Brain microvascular endothelial cell (primary cell): Measurements from ENCODE around the gene CPAMD8.
"Not testable (repeated sequence)": the region's sequence is repeated elsewhere in the genome, so short reads cannot be mapped to it uniquely, and the experiment has no call there.

ENCODE experiments used
- DNase-seq: peaks from one replicate; pipeline ENCODE4 v3.0.0-alpha.2; 2020
- H3K27ac ChIP-seq: fragments of 250-450 bp; sonication (Bioruptor Pico); 2 replicates; pipeline ENCODE4 v1.5.1; 2020; ENCODE audit warnings: mild to moderate bottlenecking, moderate library complexity
- H3K27me3 ChIP-seq: fragments of 250-450 bp; sonication (Bioruptor Pico); replicated peaks from 2 replicates; pipeline ENCODE4 v1.5.1; 2020; ENCODE audit warnings: mild to moderate bottlenecking
- H3K36me3 ChIP-seq: fragments of 250-450 bp; sonication (Bioruptor Pico); replicated peaks from 2 replicates; pipeline ENCODE4 v1.5.1; 2020; ENCODE audit warnings: mild to moderate bottlenecking
- H3K4me3 ChIP-seq: 2 replicates; pipeline ENCODE4 v1.5.1; 2011; ENCODE audit warnings: low read depth, mild to moderate bottlenecking, control low read depth, low read length, moderate library complexity
- in situ Hi-C: cut with HindIII; loops from 2 replicates; pipeline ENCODE4 v1.10.0; 2017; ENCODE audit warnings: low sequenced_read_pairs, low pct_ligation_motif_present
- TF ChIP-seq, protein P1 (sequence below): IDR thresholded peaks from 2 replicates; pipeline ENCODE4 v1.5.1; 2011; ENCODE audit warnings: low read depth, mild to moderate bottlenecking, moderate library complexity, low read length, control low read depth, inconsistent platforms; ENCODE audit errors: missing control alignments

CPAMD8 gene

DNA sequence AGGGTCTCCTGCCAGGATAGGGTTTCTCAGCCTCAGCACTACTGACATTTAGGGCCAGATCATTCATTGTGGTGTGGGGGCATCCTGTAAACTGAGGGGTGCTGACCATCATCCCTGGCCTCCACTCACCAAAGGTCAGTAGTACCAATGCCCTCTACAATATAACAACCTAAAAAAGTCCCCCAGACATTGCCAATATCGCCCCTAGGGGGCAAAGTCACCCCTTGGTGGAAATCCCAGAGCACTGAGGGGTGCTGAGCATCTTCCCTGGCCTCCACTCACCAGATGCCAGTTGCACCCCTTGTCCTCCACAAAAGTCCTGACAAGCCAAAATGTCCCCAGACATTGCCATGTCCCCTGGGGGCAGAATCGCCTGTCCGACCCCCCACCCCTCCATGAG, 21.6 kb downstream of the CPAMD8 start:
- TF ChIP-seq, protein P1, sequence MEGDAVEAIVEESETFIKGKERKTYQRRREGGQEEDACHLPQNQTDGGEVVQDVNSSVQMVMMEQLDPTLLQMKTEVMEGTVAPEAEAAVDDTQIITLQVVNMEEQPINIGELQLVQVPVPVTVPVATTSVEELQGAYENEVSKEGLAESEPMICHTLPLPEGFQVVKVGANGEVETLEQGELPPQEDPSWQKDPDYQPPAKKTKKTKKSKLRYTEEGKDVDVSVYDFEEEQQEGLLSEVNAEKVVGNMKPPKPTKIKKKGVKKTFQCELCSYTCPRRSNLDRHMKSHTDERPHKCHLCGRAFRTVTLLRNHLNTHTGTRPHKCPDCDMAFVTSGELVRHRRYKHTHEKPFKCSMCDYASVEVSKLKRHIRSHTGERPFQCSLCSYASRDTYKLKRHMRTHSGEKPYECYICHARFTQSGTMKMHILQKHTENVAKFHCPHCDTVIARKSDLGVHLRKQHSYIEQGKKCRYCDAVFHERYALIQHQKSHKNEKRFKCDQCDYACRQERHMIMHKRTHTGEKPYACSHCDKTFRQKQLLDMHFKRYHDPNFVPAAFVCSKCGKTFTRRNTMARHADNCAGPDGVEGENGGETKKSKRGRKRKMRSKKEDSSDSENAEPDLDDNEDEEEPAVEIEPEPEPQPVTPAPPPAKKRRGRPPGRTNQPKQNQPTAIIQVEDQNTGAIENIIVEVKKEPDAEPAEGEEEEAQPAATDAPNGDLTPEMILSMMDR, result peak; percentile 6
- Histone ChIP-seq H3K27me3 (no peaks in the 10 kb centered on the region), H3K4me3 (no peak overlapping the region), H3K36me3 (no peaks in the 10 kb centered on the region), H3K27ac (no peak overlapping the region)
- DNase-seq, result no peak
- in situ Hi-C loops, result no loop called here

GRCh38 chr19:17004386-17004785, 22.2 kb downstream of the CPAMD8 start:
- in situ Hi-C loops, result no loop called here

GRCh38 chr19:17002455-17002854, 24.2 kb downstream of the CPAMD8 start:
- H3K4me3 ChIP-seq, result no peak overlapping the region
- H3K36me3 ChIP-seq, result no peaks in the 10 kb centered on the region
- H3K27ac ChIP-seq, result no peak overlapping the region
- DNase-seq, result no peak
- TF ChIP-seq, protein P1, result no peak
- in situ Hi-C loops, result no loop called here
- H3K27me3 ChIP-seq, result no peaks in the 10 kb centered on the region

More at GRCh38 chr19:17004386-17004785, 22.2 kb downstream of the CPAMD8 start:
- TF ChIP-seq, protein P1, result no peak
- Histone ChIP-seq H3K27ac (no peak overlapping the region), H3K27me3 (no peaks in the 10 kb centered on the region), H3K4me3 (no peak overlapping the region), H3K36me3 (no peaks in the 10 kb centered on the region)
- no peak for DNase-seq

DNA sequence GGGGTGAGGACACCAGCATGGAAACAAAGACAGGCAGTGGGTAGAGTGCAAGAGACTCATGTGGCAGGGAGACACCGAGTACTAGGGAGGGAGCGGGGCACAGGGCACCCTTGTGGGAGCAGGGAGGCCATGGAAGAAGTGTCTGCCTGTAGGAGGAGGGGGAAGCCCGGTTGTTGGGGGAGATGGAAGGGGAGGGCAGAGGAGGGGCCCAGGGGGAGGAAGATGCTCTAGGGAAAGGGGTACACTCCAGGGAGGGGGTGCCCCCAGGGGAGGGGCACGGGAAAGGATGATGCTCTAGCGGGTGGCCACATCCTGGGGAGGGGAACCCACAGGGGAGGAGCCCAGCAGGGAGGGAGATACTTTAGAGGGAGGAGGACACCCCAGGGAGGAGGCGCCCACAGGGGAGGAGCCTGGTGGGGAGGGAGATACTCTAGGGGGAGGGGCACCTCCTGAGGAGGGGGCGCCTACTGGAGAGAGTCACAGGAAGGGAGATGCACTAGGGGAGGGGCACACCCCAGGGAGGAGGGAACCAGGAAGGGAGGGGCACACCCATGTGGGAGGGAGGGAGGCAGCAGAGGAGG, 24.9 kb downstream of the CPAMD8 start:
- no peak overlapping the region for H3K27ac ChIP-seq
- no peaks in the 10 kb centered on the region for H3K27me3 ChIP-seq
- TF ChIP-seq, protein P1, result no peak
- H3K4me3 ChIP-seq, result no peak overlapping the region
- H3K36me3 ChIP-seq, result no peaks in the 10 kb centered on the region
- in situ Hi-C loops, result no loop called here
- DNase-seq, result no peak

GRCh38 chr19:16998635-16999194, 27.9 kb downstream of the CPAMD8 start:
- no peak overlapping the region for H3K27ac ChIP-seq
- H3K27me3 ChIP-seq, result no peaks in the 10 kb centered on the region
- TF ChIP-seq, protein P1, result no peak
- H3K36me3 ChIP-seq, result no peaks in the 10 kb centered on the region
- H3K4me3 ChIP-seq, result no peak overlapping the region
- DNase-seq, result no peak
- in situ Hi-C loops, result no loop called here

DNA sequence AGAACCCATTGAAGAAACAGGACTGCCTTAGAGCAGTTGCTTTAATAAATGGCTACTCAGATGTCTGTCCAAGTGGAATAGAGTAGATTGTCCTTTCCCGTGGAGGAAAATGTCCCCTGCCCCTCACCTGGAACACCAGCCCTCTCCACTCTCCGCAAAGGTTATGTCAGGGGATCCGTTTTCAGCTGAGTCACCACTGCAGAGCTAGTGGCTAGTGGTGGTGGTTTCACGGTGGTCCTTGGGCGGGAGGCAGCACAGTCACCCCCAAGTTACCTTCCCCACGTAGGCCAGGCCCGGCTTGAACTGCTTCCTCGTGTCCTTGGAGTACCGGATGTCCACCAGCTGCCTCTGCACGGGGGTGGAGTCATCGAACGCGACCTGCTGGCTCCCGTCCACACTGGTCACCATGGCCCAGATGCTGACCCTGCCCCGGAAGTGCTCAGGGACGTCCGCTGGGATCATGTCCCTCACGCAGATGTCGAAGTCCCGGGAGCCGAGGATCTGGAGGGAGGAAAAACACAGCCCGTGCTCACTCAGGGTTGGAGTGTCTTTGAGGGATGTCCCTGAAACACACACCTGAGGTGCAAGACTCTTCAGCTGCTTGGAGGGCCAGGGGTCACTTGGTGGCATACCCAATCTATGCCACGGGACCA, 29.6 kb downstream of the CPAMD8 start:
- in situ Hi-C loops, H3K4me3 ChIP-seq, DNase-seq, H3K27me3 ChIP-seq, H3K36me3 ChIP-seq, H3K27ac ChIP-seq: not testable (repeated sequence)
